Natural killer cell treated with Interleukin-12 subunit alpha and Interleukin-12 subunit beta and Interleukin-15 and Interleukin-18, amount 100 ng/mL, for 72 hours (primary cell): ENCODE results near the gene PLEKHA6. TPM values are rescaled to one million over a fixed set of nuclear protein-coding genes. Genes with fewer than 3 reads are reported as not detected.

Experiments used
- ATAC-seq, 2 donors: fragments of 150-1000 bp; cut with Tn5 transposase in 1 of 2; sonication (Bioruptor Pico), chemical (Tn5 transposase) in 1 of 2; 2 replicates each; pipeline ENCODE4 v1.10.0; 2021
- DNase-seq: peaks from one replicate; pipeline ENCODE4 v3.0.0; 2022; ENCODE audit warnings: low spot score
- H3K27ac Mint-ChIP-seq, 2 donors: 1 replicate in 1 of 2; 2 replicates in 1 of 2; pipeline ENCODE4 v1.8.0; 2022; ENCODE audit warnings: mixed read lengths in 2 of 2, mild to moderate bottlenecking in 1 of 2, moderate library complexity in 1 of 2
- H3K27me3 Mint-ChIP-seq, 2 donors: 1 replicate in 1 of 2; 2 replicates in 1 of 2; pipeline ENCODE4 v1.8.0; 2022; ENCODE audit warnings: mixed read lengths in 2 of 2
- H3K36me3 Mint-ChIP-seq: one replicate; pipeline ENCODE4 v1.8.0; 2022; ENCODE audit warnings: mixed read lengths
- H3K4me1 Mint-ChIP-seq, 2 donors: 1 replicate in 1 of 2; 2 replicates in 1 of 2; pipeline ENCODE4 v1.8.0; 2022; ENCODE audit warnings: low read depth in 2 of 2, mixed read lengths in 2 of 2, mild to moderate bottlenecking in 1 of 2
- H3K4me3 Mint-ChIP-seq: one replicate; pipeline ENCODE4 v1.8.0; 2022; ENCODE audit warnings: mixed read lengths
- H3K9me3 Mint-ChIP-seq: 2 replicates; pipeline ENCODE4 v1.8.0; 2022; ENCODE audit warnings: mixed read lengths
- total RNA-seq, 2 donors: library from RNA; stranded (reverse); gene quantifications; one replicate each; pipeline ENCODE4 v1.2.3, GENCODE V29; 2022

Gene PLEKHA6
- total RNA-seq, 2 donors from 2014 or later = 0.17 to 0.89 TPM

DNA sequence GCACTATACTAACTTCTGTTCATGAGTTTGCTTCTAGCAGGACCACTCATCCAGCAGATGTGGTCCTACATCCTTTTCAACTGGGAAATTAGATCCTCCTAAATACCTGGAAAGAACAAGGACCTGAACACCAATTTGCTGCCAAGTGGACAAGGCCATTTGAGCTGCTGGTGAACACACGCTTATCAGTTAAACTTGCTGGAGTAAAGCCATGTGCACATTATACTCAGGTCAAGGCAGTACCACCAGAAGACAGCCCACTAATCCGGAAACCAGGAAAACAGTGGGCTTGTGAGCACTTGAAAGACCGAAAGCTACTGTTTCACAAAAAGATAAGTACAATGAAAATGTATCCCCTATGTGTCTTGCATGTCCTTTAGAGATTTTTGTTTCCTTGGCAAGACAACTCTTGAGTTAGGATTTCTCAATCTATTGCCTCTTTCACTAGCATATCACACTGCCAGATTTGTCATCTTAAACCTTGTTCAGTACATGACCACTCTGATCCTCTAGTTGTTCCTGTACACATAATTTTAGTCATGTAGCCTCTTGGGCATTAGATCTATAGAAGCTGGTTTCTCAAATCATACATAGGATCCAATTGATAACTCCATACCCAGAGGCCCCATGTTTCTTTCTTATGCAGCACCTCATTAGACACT is 189.1 kb downstream of the PLEKHA6 start:
- DNase-seq = no peak
- no peak for ATAC-seq
- H3K27ac Mint-ChIP-seq = no peak overlapping the region
- H3K27me3 Mint-ChIP-seq = peaks cover 6 to 15% of the 10 kb centered on the region in 2 donors
- peaks cover 4% of the 10 kb centered on the region for H3K9me3 Mint-ChIP-seq
- H3K4me1 Mint-ChIP-seq = no peaks in the 10 kb centered on the region
- no peak overlapping the region for H3K4me3 Mint-ChIP-seq
- H3K36me3 Mint-ChIP-seq = peaks cover 17% of the 10 kb centered on the region

DNA sequence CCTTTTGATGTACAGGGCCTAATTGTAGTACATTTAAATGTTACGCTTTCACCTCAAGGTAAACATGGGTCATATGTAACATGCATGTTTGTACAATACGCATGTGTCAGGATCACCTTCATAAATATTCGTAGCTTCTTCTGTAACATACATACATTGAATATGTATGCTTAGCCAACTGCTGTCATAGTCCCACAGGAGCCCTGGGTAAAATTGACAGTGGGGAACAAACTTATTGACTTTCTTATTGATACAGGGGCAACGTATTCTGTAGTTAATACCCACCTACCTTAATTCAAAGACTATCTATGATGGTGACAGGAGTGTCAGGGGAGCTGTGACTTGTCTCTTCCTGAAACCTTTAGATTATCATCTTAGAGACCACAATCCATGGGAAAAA is 189.9 kb downstream of the PLEKHA6 start:
- no peak for ATAC-seq
- Mint-ChIP-seq H3K27ac (no peak overlapping the region), H3K9me3 (peaks cover 4% of the 10 kb centered on the region), H3K27me3 (peaks cover 6 to 15% of the 10 kb centered on the region in 2 donors), H3K4me3 (no peak overlapping the region), H3K4me1 (no peaks in the 10 kb centered on the region), H3K36me3 (peaks cover 17% of the 10 kb centered on the region)
- no peak for DNase-seq

Other genes starting within 250 kb of the PLEKHA6 start
- gene ETNK2, start 207.9 kb downstream of the PLEKHA6 start, total RNA-seq = under 1 TPM; 0.50 to 0.67 TPM
- not detected for gene REN, start 193.6 kb downstream of the PLEKHA6 start, total RNA-seq
- gene KISS1, start 163.4 kb downstream of the PLEKHA6 start, total RNA-seq = not detected
- gene GOLT1A, start 145.9 kb downstream of the PLEKHA6 start, total RNA-seq = not detected
- gene PPP1R15B, start 51.9 kb upstream of the PLEKHA6 start, total RNA-seq = 10 to 100 TPM; 93.1 to 98.6 TPM
- gene PIK3C2B, start 134.9 kb upstream of the PLEKHA6 start, total RNA-seq = 10 to 100 TPM; 14.2 to 28.7 TPM
- 100 to 1,000 TPM; 104 to 151 TPM for gene MDM4, start 156.5 kb upstream of the PLEKHA6 start, total RNA-seq